ENCODE results near the gene CRIP1. TPM values are rescaled to one million over a fixed set of nuclear protein-coding genes. Genes with fewer than 3 reads are reported as not detected.

The CRIP1 gene
- total RNA-seq, 1 experiment from 2014 or later: not detected

GRCh38 chr14:105497671-105498429 lies 11.2 kb downstream of the CRIP1 start:
- in situ Hi-C loops (cut with HindIII; ENCODE audit: low sequenced_read_pairs): no loop called here
- DNase-seq (ENCODE audit: low spot score): no peak

GRCh38 chr14:105498430-105499255 lies 12.0 kb downstream of the CRIP1 start:
- DNase-seq (ENCODE audit: low spot score): no peak
- in situ Hi-C loops (cut with HindIII; ENCODE audit: low sequenced_read_pairs): no loop called here

DNA sequence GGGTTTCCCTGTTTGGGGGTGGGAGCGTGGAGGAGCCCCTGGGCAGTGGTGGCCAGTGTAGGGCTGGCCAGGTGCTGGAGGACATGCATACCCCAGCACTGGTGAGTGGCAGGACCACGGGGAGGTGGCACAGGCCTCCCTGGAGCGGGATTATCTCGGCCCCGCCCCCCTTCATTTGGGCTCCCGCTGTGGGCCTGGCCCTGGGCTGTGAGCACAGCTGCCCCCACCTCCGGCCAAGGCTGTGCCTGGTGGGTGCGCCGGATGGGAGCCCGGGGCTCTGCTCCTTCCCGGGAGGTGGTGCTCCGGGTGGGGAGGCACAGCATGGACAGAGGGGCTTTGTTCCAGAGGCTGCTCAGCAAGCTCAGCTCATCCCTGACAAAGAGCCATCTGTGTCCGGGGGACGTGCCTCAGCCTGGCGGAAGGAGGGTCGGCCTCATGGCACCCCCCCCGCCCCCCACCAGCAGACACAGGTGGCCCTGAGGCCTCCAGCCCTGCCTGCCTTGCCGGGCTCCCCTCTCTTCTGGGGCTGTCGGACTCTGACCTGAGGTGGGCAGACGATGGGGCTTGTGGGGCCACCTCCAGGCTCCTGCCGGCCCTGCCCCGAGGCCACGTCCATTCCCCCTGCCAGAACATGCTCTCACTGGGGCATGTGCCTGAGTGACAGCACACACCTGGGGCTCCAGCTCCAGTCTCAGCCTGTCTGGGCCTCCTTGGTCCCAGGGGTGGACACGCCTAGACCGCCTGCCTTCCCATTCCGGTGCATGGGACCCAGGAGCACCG lies 12.8 kb downstream of the CRIP1 start:
- in situ Hi-C loops (cut with HindIII; ENCODE audit: low sequenced_read_pairs): no loop called here
- DNase-seq (ENCODE audit: low spot score): no peak

GRCh38 chr14:105500036-105500725 lies 13.5 kb downstream of the CRIP1 start:
- in situ Hi-C loops (cut with HindIII; ENCODE audit: low sequenced_read_pairs): no loop called here
- DNase-seq (ENCODE audit: low spot score): no peak

DNA sequence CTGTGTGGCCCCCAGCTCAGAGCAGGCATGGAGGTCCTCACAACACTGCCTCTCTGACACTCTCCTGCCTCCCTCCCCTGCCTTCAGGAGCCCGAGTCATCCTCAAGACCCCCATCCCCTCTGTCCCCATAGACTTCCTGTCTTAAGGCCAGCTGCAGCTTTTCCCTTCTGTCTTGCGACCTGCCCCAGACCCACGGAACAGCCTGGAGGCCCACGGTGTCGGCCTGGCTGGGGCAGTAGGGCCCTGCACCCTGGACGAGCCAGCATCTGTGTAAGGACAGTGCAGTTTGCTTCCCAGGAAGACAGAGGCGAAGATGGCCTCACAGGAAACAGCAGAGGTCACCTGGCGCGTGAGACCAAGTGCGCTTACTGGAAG lies 14.0 kb downstream of the CRIP1 start:
- no peak for DNase-seq (ENCODE audit: low spot score)
- in situ Hi-C loops (cut with HindIII; ENCODE audit: low sequenced_read_pairs): no loop called here

DNA sequence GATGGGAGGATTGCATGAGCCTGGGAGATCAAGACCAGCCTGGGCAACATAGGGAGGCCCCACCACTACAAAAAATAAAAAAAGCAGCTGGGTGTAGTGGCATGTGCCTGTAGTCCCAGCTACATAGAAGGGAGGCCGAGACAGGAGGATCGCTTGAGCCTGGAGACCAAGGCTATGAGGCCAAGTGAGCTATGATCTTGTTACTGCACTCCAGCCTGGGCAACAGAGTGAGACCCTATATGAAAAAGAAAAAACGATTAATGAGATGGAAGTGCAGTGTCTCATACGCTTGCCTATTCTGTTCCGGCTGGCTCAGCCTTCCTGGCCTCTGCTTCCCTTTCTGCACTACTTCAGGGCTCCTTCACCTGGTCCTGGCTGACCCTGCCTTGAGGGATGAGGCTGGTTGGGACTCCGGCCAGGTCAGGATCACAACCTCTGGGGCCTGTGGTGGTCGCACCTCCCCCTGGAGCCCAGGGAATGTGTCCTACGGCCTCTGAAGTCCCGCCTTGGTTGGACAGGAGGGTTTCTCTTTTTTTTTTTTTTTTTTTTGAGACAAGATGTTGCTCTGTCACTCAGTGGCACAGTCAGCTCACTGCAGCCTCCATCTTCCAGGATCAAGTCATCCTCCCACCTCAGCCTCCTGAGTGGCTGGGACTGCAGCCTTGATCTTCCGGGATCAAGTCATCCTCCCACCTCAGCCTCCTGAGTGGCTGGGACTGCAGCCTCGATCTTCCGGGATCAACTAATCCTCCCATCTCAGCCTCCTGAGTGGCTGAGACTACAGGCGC lies 15.0 kb downstream of the CRIP1 start:
- in situ Hi-C loops (cut with HindIII; ENCODE audit: low sequenced_read_pairs): no loop called here

GRCh38 chr14:105502446-105503295 lies 16.0 kb downstream of the CRIP1 start:
- in situ Hi-C loops (cut with HindIII; ENCODE audit: low sequenced_read_pairs): no loop called here
- DNase-seq (ENCODE audit: low spot score): no peak

More for the DNA sequence above, 15.0 kb downstream of the CRIP1 start:
- no peak for DNase-seq (ENCODE audit: low spot score)

- in situ Hi-C loops (cut with HindIII; ENCODE audit: low sequenced_read_pairs): no loop called here
These were observed 16.6 kb downstream of the CRIP1 start for GRCh38 chr14:105503296-105503640.

GRCh38 chr14:105503935-105504692 lies 17.4 kb downstream of the CRIP1 start:
- in situ Hi-C loops (cut with HindIII; ENCODE audit: low sequenced_read_pairs): no loop called here
- no peak for DNase-seq (ENCODE audit: low spot score)

More at GRCh38 chr14:105503296-105503640, 16.6 kb downstream of the CRIP1 start:
- no peak for DNase-seq (ENCODE audit: low spot score)

- in situ Hi-C loops (cut with HindIII; ENCODE audit: low sequenced_read_pairs): no loop called here
- no peak for DNase-seq (ENCODE audit: low spot score)
These were observed 18.4 kb downstream of the CRIP1 start for GRCh38 chr14:105505101-105505500.

DNA sequence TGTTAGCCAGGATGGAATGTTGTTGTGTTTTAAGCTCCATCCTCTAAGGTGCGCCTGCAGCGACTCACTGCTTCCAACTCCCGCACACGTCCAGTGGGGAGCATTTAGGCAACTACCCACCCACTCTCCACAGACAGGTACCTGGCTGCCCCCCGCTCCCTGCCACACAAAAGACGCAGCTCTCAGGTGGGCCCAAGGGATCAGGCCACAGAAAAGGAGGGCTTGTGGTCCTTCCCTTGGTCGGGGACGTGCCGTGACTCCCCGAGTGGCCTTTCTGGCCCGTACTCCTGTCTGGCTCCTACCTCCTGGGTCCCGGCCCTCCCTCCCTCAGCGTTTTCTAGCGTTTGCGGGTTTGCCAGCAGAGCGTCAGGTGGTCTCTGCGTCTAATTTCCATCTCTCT lies 20.6 kb downstream of the CRIP1 start:
- in situ Hi-C loops (cut with HindIII; ENCODE audit: low sequenced_read_pairs): no loop called here
- DNase-seq (ENCODE audit: low spot score): no peak

- in situ Hi-C loops (cut with HindIII; ENCODE audit: low sequenced_read_pairs): no loop called here
- no peak for DNase-seq (ENCODE audit: low spot score)
These were observed 21.4 kb downstream of the CRIP1 start for GRCh38 chr14:105508069-105508468.

DNA sequence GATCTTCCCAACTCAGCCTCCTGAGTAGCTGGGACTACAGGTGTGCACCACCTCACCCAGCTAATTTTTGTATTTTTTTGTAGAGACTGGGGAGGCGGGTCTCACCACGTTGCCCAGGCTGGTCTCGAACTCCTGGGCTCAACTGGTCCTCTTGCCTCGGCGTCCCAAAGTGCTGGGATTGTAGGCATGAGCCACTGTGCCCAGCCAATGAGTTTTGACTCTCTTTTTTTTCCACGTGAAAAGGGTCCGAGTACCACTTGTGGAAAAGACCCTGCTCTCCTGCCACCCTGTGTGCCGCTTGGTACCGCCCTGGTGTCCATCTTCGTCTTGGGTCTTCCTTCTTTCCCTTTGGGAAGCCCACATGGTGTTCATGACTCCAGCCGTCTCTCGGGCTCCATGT lies 21.9 kb downstream of the CRIP1 start:
- no peak for DNase-seq (ENCODE audit: low spot score)
- in situ Hi-C loops (cut with HindIII; ENCODE audit: low sequenced_read_pairs): no loop called here

- in situ Hi-C loops (cut with HindIII; ENCODE audit: low sequenced_read_pairs): no loop called here
- DNase-seq (ENCODE audit: low spot score): no peak
These were observed 30.4 kb downstream of the CRIP1 start for GRCh38 chr14:105517096-105517495.

DNA sequence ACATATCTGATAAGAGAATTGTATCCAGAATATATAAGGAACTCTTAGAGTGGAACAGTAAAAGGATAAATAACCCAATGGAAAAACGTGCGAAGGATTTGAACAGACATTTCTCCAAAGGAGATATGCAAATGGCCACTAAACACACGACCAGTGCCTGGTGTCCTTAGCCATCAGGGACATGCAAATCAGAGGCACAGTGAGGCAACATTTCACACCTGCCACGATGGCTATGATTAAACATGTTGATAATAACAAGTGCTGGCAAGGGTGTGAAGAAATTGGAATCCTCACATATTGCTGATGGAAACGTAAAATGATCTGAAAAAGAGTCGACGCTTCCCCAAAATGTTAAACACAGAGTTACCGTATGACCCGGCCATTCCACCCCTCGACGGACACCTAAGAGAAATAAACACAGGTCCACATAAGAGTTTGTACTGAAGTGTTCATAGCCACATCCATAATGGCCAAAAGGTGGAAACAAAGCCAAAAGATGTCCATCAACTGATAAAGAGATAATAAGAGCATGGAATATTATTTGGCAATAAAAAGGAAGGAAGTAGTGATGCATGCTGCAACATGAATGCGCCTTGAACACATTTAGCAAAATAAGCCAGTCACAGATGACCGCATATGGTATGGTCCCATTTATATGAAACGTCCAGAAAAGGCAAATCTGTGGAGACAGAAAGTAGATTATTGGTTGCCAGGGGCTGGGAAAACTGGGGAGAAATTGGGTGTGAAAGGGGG lies 33.4 kb downstream of the CRIP1 start:
- in situ Hi-C loops (cut with HindIII; ENCODE audit: low sequenced_read_pairs): no loop called here
- DNase-seq (ENCODE audit: low spot score): no peak

GRCh38 chr14:105525326-105525725 lies 38.6 kb downstream of the CRIP1 start:
- in situ Hi-C loops (cut with HindIII; ENCODE audit: low sequenced_read_pairs): no loop called here
- DNase-seq (ENCODE audit: low spot score): no peak
